Loucy (cell line): ENCODE results near the gene MVB12A.

Experiments used
- EZH2phosphoT487 ChIP-seq: fragments of 200-600 bp; IDR thresholded peaks from 2 replicates; pipeline ENCODE4 v1.6.1; 2018; ENCODE audit warnings: antibody characterized with exemption, mild to moderate bottlenecking, moderate library complexity, borderline replicate concordance
- TF ChIP-seq, protein P1 (sequence below): fragments of 200-600 bp; sonication (generic); conservative IDR thresholded peaks from 2 replicates; pipeline ENCODE4 v1.5.1; 2014; ENCODE audit warnings: mild to moderate bottlenecking, antibody characterized with exemption, low read length

DNA sequence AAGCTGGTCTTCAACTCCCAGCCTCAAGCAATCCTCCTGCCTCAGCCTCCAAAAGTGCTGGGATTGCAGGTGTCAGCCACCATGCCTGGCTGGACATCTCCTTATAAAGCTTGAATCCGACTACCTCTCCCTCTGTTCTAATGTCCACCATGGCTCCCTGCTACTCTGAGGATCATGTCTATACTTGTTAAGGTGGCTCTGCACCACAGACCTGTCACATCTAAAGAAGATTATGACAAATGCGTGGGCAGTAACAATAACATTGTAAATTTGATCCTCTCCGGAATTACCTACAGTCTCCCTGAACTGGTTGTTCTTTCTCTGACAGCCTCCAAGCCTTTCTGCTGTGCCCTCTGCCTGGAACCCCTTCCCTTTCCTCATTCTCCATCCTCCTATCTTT, 39.1 kb downstream of the MVB12A start:
- TF ChIP-seq, protein P1, sequence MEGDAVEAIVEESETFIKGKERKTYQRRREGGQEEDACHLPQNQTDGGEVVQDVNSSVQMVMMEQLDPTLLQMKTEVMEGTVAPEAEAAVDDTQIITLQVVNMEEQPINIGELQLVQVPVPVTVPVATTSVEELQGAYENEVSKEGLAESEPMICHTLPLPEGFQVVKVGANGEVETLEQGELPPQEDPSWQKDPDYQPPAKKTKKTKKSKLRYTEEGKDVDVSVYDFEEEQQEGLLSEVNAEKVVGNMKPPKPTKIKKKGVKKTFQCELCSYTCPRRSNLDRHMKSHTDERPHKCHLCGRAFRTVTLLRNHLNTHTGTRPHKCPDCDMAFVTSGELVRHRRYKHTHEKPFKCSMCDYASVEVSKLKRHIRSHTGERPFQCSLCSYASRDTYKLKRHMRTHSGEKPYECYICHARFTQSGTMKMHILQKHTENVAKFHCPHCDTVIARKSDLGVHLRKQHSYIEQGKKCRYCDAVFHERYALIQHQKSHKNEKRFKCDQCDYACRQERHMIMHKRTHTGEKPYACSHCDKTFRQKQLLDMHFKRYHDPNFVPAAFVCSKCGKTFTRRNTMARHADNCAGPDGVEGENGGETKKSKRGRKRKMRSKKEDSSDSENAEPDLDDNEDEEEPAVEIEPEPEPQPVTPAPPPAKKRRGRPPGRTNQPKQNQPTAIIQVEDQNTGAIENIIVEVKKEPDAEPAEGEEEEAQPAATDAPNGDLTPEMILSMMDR: no peak
- TF ChIP-seq EZH2phosphoT487: no peak
